ENCODE data around the gene ALAD.

Gene ALAD

DNA sequence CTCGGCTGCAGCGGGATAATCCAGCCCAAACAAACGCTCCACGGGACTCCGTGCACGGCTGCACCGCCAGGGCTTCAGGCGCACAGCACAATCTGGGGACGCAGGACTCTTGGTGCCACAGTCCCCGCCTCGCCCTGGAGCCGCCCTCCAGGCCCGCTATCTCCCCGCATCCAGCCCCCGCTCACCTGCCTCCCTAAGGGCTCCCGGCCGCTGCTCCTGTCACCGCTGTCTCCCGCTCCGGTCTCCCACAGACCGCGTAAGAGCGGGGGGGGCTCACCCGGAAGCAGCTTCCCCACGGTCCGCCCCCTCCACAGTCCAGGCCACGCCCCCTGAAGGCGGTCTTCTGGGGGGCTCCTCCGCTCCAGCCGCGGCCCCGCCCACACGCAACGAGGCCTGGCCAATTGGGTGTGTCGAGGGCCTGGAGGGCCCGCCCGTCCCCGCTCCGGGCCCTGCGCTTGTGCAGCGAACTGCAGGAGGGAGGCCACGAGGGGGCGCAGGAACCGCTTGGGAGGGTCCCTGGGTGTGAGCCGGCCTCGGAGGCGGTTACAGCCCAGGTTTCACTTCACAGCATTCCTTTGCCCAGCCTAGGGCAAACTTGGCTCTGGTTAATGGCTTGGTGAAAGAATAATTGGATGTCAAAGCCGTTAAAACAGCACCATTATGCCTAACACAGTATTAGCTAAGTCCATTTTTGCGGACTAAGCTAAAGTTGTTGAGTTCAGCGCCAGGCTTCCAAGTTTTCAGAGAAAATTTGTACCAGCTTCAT, at the start of gene ALAD:
ALAD (minus strand) TSS at position 258 of the 766 bp plus-strand sequence. CDS start 7,725 bp downstream, outside the sequence.
- Histone ChIP-seq H3K27me3 (ENCODE audit: control insufficient read depth, low read length) (no peaks in the 10 kb centered on the region), H3K4me2 (ENCODE audit: low read length) (peak within 1 kb of the TSS; percentile 68), H4K20me1 (ENCODE audit: control insufficient read depth, insufficient read depth, low read depth, low read length) (no peaks in the 10 kb centered on the region), H3K9me3 (ENCODE audit: control insufficient read depth, insufficient read depth, low read length) (no peaks in the 10 kb centered on the region), H3K79me2 (ENCODE audit: control insufficient read depth, low read length) (peaks cover 3% of the 10 kb centered on the region; the same call in 1 of the 2 replicates), H3K4me1 (ENCODE audit: control insufficient read depth, low read length) (peaks cover 12% of the 10 kb centered on the region), H3K4me3 (ENCODE audit: low read length) (peak within 1 kb of the TSS; percentile 89), H3K27ac (ENCODE audit: low read depth, low read length) (no peak within 1 kb of the TSS), H3F3A (ENCODE audit: control insufficient read depth, insufficient read depth) (peaks cover 5% of the 10 kb centered on the region; the same call in 1 of the 2 replicates), H3K36me3 (ENCODE audit: control insufficient read depth, low read length) (no peaks in the 10 kb centered on the region), H3K9me2 (replicated peaks; ENCODE audit: control insufficient read depth, low read length) (no peaks in the 10 kb centered on the region)
- TF ChIP-seq EZH2phosphoT487 (IDR thresholded peaks at IDR 0.05; ENCODE audit: borderline replicate concordance, low read length) = no peak
- TF ChIP-seq, protein P1, sequence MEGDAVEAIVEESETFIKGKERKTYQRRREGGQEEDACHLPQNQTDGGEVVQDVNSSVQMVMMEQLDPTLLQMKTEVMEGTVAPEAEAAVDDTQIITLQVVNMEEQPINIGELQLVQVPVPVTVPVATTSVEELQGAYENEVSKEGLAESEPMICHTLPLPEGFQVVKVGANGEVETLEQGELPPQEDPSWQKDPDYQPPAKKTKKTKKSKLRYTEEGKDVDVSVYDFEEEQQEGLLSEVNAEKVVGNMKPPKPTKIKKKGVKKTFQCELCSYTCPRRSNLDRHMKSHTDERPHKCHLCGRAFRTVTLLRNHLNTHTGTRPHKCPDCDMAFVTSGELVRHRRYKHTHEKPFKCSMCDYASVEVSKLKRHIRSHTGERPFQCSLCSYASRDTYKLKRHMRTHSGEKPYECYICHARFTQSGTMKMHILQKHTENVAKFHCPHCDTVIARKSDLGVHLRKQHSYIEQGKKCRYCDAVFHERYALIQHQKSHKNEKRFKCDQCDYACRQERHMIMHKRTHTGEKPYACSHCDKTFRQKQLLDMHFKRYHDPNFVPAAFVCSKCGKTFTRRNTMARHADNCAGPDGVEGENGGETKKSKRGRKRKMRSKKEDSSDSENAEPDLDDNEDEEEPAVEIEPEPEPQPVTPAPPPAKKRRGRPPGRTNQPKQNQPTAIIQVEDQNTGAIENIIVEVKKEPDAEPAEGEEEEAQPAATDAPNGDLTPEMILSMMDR (IDR thresholded peaks at IDR 0.05; ENCODE audit: low read depth, low read length, poor library complexity, severe bottlenecking) = peak; percentile 85

DNA sequence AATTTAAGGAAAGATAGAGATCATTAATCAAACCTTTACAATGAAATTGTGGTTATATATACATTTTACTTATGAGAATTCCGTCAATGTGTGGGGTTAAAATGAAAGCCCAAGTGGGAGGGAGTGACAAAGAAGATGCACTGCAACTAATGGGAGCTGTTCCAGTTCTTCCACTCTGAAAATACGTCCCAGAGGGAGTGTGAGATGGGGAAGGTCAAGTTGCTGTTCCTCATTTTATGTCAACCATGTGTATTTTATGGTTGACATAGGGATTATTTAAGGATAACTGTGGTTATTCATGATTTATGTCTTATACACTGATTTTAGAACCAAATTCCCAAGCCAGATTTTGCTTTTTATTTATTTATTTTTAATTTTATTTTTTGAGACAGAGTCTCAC, 48.3 kb upstream of the ALAD start:
- H4K20me1 ChIP-seq (ENCODE audit: control insufficient read depth, insufficient read depth, low read depth, low read length) = no peaks in the 10 kb centered on the region
- H3K4me2 ChIP-seq (ENCODE audit: low read length) = no peak overlapping the region
- no peaks in the 10 kb centered on the region for H3K27me3 ChIP-seq (ENCODE audit: control insufficient read depth, low read length)
- 0 out of 2 replicates have a peak, but pooled peaks cover 3% of the 10 kb centered on the region for H3F3A ChIP-seq (ENCODE audit: control insufficient read depth, insufficient read depth)
- no peaks in the 10 kb centered on the region for H3K36me3 ChIP-seq (ENCODE audit: control insufficient read depth, low read length)
- H3K79me2 ChIP-seq (ENCODE audit: control insufficient read depth, low read length) = no peaks in the 10 kb centered on the region
- no peak overlapping the region for H3K27ac ChIP-seq (ENCODE audit: low read depth, low read length)
- H3K9me2 ChIP-seq (replicated peaks; ENCODE audit: control insufficient read depth, low read length) = no peaks in the 10 kb centered on the region
- H3K4me1 ChIP-seq (ENCODE audit: control insufficient read depth, low read length) = no peaks in the 10 kb centered on the region
- TF ChIP-seq, protein P1 (IDR thresholded peaks at IDR 0.05; ENCODE audit: low read depth, low read length, poor library complexity, severe bottlenecking) = no peak
- TF ChIP-seq EZH2phosphoT487 (IDR thresholded peaks at IDR 0.05; ENCODE audit: borderline replicate concordance, low read length) = no peak
- H3K9me3 ChIP-seq (ENCODE audit: control insufficient read depth, insufficient read depth, low read length) = no peaks in the 10 kb centered on the region
- no peak overlapping the region for H3K4me3 ChIP-seq (ENCODE audit: low read length)

DNA sequence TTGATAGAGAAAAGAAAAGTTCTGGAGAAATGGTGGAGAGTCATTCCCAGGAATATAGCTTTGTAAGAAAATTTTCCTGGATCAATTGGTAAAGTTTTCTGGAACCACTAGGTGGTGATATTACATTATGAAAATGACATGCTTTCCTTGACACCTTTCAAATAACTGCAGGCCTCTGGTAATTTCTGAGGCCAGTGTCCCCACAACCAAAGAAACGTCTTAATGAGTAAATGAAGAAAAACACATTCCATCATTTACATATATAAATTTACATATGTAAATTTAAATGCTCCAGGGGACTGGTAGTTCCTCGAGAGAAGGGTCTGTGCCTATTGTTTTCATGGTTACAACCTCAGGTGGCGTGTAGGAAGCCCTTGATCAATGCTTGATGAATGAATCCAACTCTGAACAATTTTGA, 45.2 kb upstream of the ALAD start:
- no peaks in the 10 kb centered on the region for H3K9me3 ChIP-seq (ENCODE audit: control insufficient read depth, insufficient read depth, low read length)
- no peaks in the 10 kb centered on the region for H3F3A ChIP-seq (ENCODE audit: control insufficient read depth, insufficient read depth)
- H3K27ac ChIP-seq (ENCODE audit: low read depth, low read length) = no peak overlapping the region
- no peaks in the 10 kb centered on the region for H3K79me2 ChIP-seq (ENCODE audit: control insufficient read depth, low read length)
- H3K4me1 ChIP-seq (ENCODE audit: control insufficient read depth, low read length) = no peaks in the 10 kb centered on the region
- H3K36me3 ChIP-seq (ENCODE audit: control insufficient read depth, low read length) = no peaks in the 10 kb centered on the region
- no peaks in the 10 kb centered on the region for H3K9me2 ChIP-seq (replicated peaks; ENCODE audit: control insufficient read depth, low read length)
- H4K20me1 ChIP-seq (ENCODE audit: control insufficient read depth, insufficient read depth, low read depth, low read length) = no peaks in the 10 kb centered on the region
- H3K27me3 ChIP-seq (ENCODE audit: control insufficient read depth, low read length) = no peaks in the 10 kb centered on the region
- no peak for TF ChIP-seq EZH2phosphoT487 (IDR thresholded peaks at IDR 0.05; ENCODE audit: borderline replicate concordance, low read length)
- TF ChIP-seq, protein P1 (IDR thresholded peaks at IDR 0.05; ENCODE audit: low read depth, low read length, poor library complexity, severe bottlenecking) = peak; percentile 62
- H3K4me2 ChIP-seq (ENCODE audit: low read length) = no peak overlapping the region
- H3K4me3 ChIP-seq (ENCODE audit: low read length) = no peak overlapping the region

Data from DOHH2 (cell line).